Muscle of arm (tissue), 12 donors: ENCODE measurements around the gene CACTIN. TPM values are rescaled to one million over a fixed set of nuclear protein-coding genes. Genes with fewer than 3 reads are reported as not detected.
"Not testable (repeated sequence)": the region's sequence is repeated elsewhere in the genome, so short reads cannot be mapped to it uniquely, and the experiment has no call there.

Experiments
- DNase-seq: peaks from one replicate; pipeline ENCODE4 v3.0.0-alpha.2; 2013
- polyA plus RNA-seq, 12 donors: library from polyadenylated mRNA; unstranded; fragments of 120-200 nt; gene quantifications; one replicate each; pipeline ENCODE4 v1.2.1, GENCODE V29; 2013; ENCODE audit not compliant: insufficient read length in 12 of 12

Gene CACTIN
- polyA plus RNA-seq, 12 donors = 13.8 to 32.4 (median 16.3) TPM; not detected in 1

DNA sequence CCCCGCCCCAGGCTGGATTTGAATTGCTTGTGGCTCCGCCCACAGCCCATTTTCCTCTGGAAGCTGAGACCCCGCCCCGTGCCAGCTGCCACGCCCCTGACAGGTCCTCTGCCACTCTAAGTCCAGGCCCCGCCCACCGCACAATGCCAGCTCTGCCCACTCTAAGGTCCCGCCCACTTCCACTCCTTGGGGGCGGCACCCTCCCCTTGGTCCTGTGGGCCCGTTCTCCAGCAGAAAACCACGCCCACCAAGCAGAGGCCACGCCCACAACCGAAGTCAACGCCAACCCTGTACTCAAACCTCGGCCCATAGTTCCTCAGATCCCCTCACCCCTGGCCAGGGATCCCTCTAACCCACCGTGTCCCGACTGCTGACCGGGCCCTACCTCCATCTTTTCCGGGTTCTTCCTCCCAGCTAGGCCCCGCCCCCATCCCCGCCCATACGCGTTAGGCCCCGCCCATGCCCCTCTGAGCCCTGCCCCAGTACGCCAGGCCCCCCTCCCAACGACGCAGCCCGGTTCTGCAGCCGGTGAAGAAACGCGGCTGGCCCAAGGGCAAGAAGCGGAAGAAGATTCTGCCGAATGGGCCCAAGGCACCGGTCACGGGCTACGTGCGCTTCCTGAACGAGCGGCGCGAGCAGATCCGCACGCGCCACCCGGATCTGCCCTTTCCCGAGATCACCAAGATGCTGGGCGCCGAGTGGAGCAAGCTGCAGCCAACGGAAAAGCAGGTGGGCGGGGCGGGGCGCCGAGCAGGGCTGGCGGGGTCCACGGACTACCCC is 52.5 kb downstream of the CACTIN start:
- peak; percentile 62 for DNase-seq

DNA sequence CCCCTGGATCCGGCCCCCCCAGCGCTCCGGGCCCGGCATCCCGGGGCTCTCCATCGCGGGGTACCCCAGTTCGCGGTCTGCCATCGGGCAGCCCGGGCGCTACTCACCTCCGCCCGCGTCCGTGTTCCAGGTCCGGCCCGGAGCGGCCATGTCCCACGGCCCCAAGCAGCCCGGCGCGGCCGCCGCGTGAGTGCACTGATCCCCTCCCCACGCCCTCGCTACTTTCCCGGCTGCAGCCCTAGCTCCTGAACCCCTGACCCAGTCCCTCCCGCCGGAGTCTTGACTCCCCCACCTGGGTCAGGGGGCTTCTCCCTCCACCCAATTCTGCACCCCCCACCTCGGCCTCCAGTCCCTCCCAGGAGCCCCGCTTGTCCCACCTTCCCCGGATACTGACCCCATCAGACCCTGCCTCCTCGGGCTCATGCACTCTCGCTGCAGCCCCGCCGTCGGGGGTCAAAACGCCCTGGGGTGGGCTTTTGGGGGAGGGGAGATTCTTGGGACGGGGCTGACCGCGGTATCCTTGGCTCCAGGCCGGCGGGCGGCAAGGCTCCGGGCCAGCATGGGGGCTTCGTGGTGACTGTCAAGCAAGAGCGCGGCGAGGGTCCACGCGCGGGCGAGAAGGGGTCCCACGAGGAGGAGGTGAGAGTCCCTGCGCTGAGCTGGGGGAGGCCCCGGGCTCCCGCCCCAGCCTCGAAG is 53.3 kb downstream of the CACTIN start:
- DNase-seq = no peak

DNA sequence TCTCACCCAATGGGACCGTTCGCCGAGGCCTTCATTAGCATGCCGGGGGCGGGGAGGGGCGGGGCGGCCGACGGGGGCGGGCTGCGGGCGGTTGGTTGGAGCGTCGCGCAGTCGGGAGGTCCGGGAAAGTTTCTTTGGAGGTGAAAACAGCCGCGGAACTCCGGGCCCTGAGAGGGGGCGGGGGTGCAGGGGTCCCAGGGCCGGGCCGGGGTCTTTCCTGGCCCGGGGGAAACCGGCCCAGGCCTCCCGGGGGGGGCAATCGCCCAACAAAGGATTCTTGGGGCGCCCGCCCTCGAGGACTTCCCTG is 53.8 kb downstream of the CACTIN start, which contains the start of gene HMG20B:
Gene HMG20B (plus strand): TSS at position 90 of the 307 bp plus-strand sequence. CDS start 366 bp downstream, outside the sequence.
- no peak for DNase-seq

DNA sequence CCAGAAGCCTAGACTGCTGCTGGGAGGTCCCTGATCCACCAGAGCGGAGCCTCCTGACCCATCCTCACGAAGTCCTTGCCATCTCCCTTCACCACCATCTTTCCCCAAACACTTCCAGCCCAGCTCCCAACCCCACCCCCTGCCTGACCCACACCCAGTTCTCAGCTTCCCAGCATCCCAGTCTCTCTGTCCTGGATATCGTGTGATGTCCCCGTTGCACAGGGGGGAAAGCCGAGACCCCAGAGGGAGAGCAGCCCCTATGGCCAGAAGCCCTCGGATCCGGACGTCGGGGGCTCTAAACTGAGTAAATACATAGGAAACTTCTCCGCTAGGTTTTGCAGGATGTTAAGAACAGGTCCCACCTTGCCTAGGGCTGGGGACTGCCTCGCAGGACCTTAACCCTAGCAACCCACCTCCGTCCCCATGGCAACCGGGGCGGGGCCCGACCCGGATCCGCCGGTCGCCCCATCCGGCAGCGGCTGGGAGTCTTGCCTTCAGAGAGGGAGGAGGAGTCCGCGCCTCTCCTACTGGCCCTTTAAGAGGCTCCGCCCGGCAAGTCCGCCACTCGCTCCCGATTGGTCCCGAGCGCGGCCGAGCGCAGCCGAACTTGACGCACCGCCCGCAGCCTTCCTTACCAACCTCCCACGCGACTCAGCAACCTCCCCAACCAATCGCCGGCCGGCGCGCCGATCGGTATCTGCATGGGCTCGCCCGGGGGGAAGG is 54.3 kb downstream of the CACTIN start:
- DNase-seq = peak; percentile 99

DNA sequence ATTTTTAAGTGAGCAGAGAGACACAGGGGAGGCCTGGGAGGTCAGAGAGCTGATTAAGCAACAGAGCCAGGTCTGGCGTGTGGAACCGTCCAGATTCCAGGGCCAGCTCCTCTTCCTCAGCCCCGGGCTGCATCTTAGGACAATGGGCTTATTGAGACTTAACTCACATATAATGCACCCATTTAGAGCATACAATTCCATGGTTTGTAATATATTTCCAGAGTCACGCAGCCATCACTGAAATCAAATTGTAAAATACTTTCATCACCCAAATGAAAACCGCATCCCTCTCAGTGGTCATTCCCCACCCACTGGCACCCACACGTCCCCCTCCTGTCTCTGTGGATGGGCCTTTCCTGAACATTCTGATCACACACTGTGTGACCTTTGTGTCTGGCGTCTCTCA is 56.0 kb downstream of the CACTIN start:
- no peak for DNase-seq

DNA sequence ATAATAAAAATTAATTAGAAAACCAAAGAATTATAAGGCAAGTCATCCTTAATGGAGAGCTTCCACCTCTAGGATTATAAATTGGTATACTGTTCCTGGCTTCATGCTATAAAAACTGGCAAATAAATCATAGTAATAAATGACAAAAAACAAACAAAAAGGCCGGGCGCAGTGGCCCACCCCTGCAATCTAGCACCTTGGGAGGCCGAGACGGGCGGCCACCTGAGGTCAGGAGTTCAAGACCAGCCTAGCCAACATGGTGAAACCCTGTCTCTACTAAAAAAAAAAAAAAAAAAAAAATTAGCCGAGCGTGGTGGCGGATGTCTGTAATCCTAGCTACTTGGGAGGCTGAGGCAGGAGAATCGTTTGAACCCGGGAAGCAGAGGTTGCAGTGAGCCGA is 56.5 kb downstream of the CACTIN start:
- not testable (repeated sequence) for DNase-seq

DNA sequence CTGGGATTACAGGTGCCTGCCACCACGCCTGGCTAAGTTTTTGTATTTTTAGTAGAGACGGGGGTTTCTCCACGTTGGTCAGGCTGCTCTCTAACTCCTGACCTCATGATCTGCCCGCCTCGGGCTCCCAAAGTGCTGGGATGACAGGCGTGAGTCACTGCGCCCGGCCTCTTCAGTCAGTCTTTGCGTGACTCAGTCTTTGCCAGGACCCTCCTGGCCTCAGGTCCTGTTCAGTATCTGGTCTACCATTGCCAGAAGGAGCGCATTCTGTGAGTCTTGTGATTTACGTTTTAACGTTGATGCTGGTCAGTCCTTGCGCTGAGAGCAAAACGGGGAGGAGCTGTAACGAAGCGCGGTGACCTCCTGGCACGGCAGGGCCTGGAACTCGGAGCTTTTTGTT is 61.5 kb downstream of the CACTIN start:
- DNase-seq = no peak

DNA sequence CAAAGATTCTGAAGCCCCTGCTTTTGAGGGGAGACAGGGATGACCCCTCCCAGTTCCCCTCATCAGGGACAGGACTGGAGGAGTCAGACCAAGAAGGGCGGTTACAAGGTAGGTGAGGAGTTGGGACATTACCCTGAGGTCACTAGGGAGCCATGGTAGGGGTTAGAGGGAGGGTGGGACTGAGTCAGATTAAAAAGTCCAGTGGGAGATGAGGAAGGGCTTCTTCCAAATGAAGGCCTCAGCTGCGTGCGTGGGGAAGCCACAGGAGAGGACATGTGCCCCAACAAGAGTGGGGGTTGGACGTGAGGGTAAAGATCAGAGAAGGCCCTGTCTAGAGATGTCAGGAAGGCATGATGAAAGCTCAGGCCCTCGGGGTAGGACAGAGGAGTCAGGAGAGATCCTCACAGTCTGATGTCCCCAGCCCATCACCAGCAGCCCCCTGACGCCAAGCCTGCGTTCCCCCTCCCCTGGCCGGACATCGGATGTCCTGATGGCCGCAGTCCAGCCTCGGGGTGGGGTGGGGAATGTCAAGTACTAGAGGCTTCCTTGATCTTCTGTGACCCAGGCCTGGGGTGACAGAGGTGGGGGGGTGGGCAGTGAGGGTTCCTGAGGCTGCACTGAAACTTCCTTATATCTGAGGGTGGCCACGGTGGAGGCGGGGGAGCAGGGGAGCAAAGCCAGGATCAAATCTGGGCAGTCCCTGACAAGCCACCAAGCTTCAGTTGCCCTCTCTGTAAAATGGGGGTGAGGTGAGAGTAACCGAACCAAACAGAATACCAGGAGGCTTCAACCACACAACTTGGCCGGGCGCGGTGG is 62.7 kb downstream of the CACTIN start:
- DNase-seq = no peak

Other genes with a start within 250 kb of the CACTIN start
- 10 to 100 TPM in 1 of 12 donors, 1 to 10 TPM in 1, under 1 TPM in 4, not detected in 6; 0.46 to 75.8 (median 0.69) TPM for gene SMIM24, start 146.3 kb downstream of the CACTIN start, polyA plus RNA-seq
- gene SMIM44, start 143.3 kb downstream of the CACTIN start, polyA plus RNA-seq = not detected
- 10 to 100 TPM in 1 of 12 donors, 1 to 10 TPM in 10, not detected in 1; 3.8 to 15.8 (median 5.0) TPM for gene DOHH, start 126.1 kb downstream of the CACTIN start, polyA plus RNA-seq
- 10 to 100 TPM in 11 of 12 donors, not detected in 1; 21.8 to 47.2 (median 28.8) TPM for gene FZR1, start 120.5 kb downstream of the CACTIN start, polyA plus RNA-seq
- 1 to 10 TPM in 10 of 12 donors, not detected in 2; 1.5 to 3.6 (median 3.0) TPM for gene TEKTIP1, start 87.6 kb downstream of the CACTIN start, polyA plus RNA-seq
- 10 to 100 TPM in 11 of 12 donors, not detected in 1; 19.3 to 48.1 (median 24.1) TPM for gene MFSD12, start 69.2 kb downstream of the CACTIN start, polyA plus RNA-seq
- gene HMG20B, start 53.8 kb downstream of the CACTIN start, polyA plus RNA-seq = 10 to 100 TPM in 11 of 12 donors, not detected in 1; 21.8 to 78.3 (median 32.1) TPM
- gene GIPC3, start 41.3 kb downstream of the CACTIN start, polyA plus RNA-seq = 1 to 10 TPM in 10 of 12 donors, not detected in 2; 1.1 to 3.2 (median 1.5) TPM
- 1 to 10 TPM in 9 of 12 donors, under 1 TPM in 1, not detected in 2; 0.96 to 2.9 (median 1.8) TPM for gene TBXA2R, start 19.9 kb downstream of the CACTIN start, polyA plus RNA-seq
- gene PIP5K1C, start 73.7 kb upstream of the CACTIN start, polyA plus RNA-seq = 10 to 100 TPM in 11 of 12 donors, not detected in 1; 16.0 to 30.4 (median 19.9) TPM
- gene TJP3, start 81.6 kb upstream of the CACTIN start, polyA plus RNA-seq = 10 to 100 TPM in 1 of 12 donors, 1 to 10 TPM in 1, under 1 TPM in 8, not detected in 2; 0.18 to 15.1 (median 0.61) TPM
- gene APBA3, start 134.9 kb upstream of the CACTIN start, polyA plus RNA-seq = 10 to 100 TPM in 7 of 12 donors, 1 to 10 TPM in 4, not detected in 1; 9.1 to 35.4 (median 12.2) TPM
- gene MRPL54, start 135.9 kb upstream of the CACTIN start, polyA plus RNA-seq = 10 to 100 TPM in 11 of 12 donors, not detected in 1; 17.1 to 26.3 (median 23.1) TPM
- not detected for gene RAX2, start 145.4 kb upstream of the CACTIN start, polyA plus RNA-seq
- 1 to 10 TPM in 4 of 12 donors, under 1 TPM in 6, not detected in 2; 0.51 to 3.6 (median 0.78) TPM for gene MATK, start 159.6 kb upstream of the CACTIN start, polyA plus RNA-seq
- gene ZFR2, start 242.2 kb upstream of the CACTIN start, polyA plus RNA-seq = under 1 TPM in 7 of 12 donors, not detected in 5; 0.05 to 0.94 (median 0.24) TPM